Tibial nerve (tissue), 4 donors: ENCODE data around the gene SLC28A3. TPM values are rescaled to one million over a fixed set of nuclear protein-coding genes. Genes with fewer than 3 reads are reported as not detected.

Experiments
- DNase-seq, 2 donors: peaks; one replicate each; pipeline ENCODE4 v3.0.0-alpha.2; 2019; ENCODE audit warnings: low spot score in 2 of 2
- H3K27ac ChIP-seq, 4 donors: fragments of 200-600 bp; sonication (generic) in 3 of 4; one replicate each; pipeline ENCODE4 v1.5.1; 2017 to 2019; ENCODE audit warnings: mild to moderate bottlenecking in 1 of 4
- H3K27me3 ChIP-seq, 2 donors: fragments of 200-600 bp; sonication (generic) in 1 of 2; one replicate each; pipeline versions ENCODE4 v1.5.1 to v1.6.0; 2017 to 2019
- H3K36me3 ChIP-seq, 3 donors: fragments of 200-600 bp; sonication (generic); one replicate each; pipeline ENCODE4 v1.5.1; 2018 to 2019
- H3K4me1 ChIP-seq, 4 donors: fragments of 200-600 bp; sonication (generic) in 3 of 4; one replicate each; pipeline ENCODE4 v1.5.1; 2017 to 2019
- H3K4me3 ChIP-seq, 4 donors: fragments of 200-600 bp; sonication (generic) in 3 of 4; one replicate each; pipeline ENCODE4 v1.5.1; 2017 to 2019; ENCODE audit warnings: mild to moderate bottlenecking in 1 of 4, moderate library complexity in 1 of 4
- H3K9me3 ChIP-seq, 4 donors: fragments of 200-600 bp; sonication (generic) in 3 of 4; one replicate each; pipeline ENCODE4 v1.5.1; 2017 to 2019
- CTCF ChIP-seq, 5 experiments: fragments of 200-600 bp in 3 of 5; fragments of 450-650 bp in 2 of 5; sonication (generic) in 3 of 5; IDR thresholded peaks; one replicate each; pipeline ENCODE4 v1.5.1; 2016 to 2019; ENCODE audit warnings: antibody characterized with exemption in 5 of 5, mild to moderate bottlenecking in 3 of 5, moderate library complexity in 2 of 5
- EP300 ChIP-seq, 2 donors: sonication (generic); formaldehyde crosslinking; IDR thresholded peaks; one replicate each; pipeline ENCODE4 v1.6.1; 2017; ENCODE audit warnings: antibody characterized with exemption in 2 of 2, mild to moderate bottlenecking in 1 of 2
- POLR2A ChIP-seq, 2 donors: fragments of 450-650 bp; IDR thresholded peaks; one replicate each; pipeline ENCODE4 v1.6.1; 2017; ENCODE audit warnings: antibody characterized with exemption in 2 of 2, mild to moderate bottlenecking in 2 of 2, moderate library complexity in 2 of 2
- WGBS, 2 donors: methylation state at CpG; one replicate each; pipeline ENCODE4 v1.1.5; 2018; 5-methylcytosine and 5-hydroxymethylcytosine counted together
- total RNA-seq, 4 donors: library from RNA; depleted of rRNA; stranded (reverse); fragments of >200 nt; gene quantifications; one replicate each; pipeline ENCODE4 v1.1.0, GENCODE V29; 2016

Gene SLC28A3
- total RNA-seq, 4 donors from 2014 or later = 0.44 TPM; not detected in 3

- no peaks in the 10 kb centered on the region for H3K36me3 ChIP-seq
- no peak for DNase-seq
- 79 to 82% methylated on average over 7 of the region's 7 CpGs for WGBS, 2 donors
- no peaks in the 10 kb centered on the region for H3K9me3 ChIP-seq
- no peaks in the 10 kb centered on the region for H3K4me1 ChIP-seq
- TF ChIP-seq POLR2A (IDR thresholded peaks at IDR 0.05) = no peak
- no peak overlapping the region for H3K27ac ChIP-seq
- H3K27me3 ChIP-seq = no peaks in the 10 kb centered on the region
- H3K4me3 ChIP-seq = no peak overlapping the region
These were observed 88.6 kb downstream of the SLC28A3 start for GRCh38 chr9:84251921-84252320.

- Histone ChIP-seq H3K27ac (no peak overlapping the region), H3K9me3 (no peaks in the 10 kb centered on the region), H3K4me3 (no peak overlapping the region), H3K27me3 (no peaks in the 10 kb centered on the region), H3K4me1 (no peaks in the 10 kb centered on the region), H3K36me3 (no peaks in the 10 kb centered on the region)
- WGBS, 2 donors = 58% methylated on average over 5 of the region's 5 CpGs
- TF ChIP-seq CTCF (IDR thresholded peaks at IDR 0.05) = no peak
- TF ChIP-seq POLR2A (IDR thresholded peaks at IDR 0.05) = no peak
- TF ChIP-seq EP300 (IDR thresholded peaks at IDR 0.05) = no peak
- DNase-seq = no peak
These were observed 98.7 kb downstream of the SLC28A3 start for GRCh38 chr9:84241817-84242373.

GRCh38 chr9:84239343-84239742 lies 101.2 kb downstream of the SLC28A3 start:
- TF ChIP-seq EP300 (IDR thresholded peaks at IDR 0.05) (no peak), POLR2A (IDR thresholded peaks at IDR 0.05) (no peak), CTCF (IDR thresholded peaks at IDR 0.05) (no peak)
- Histone ChIP-seq H3K27me3 (no peaks in the 10 kb centered on the region), H3K4me1 (no peaks in the 10 kb centered on the region), H3K4me3 (no peak overlapping the region), H3K36me3 (no peaks in the 10 kb centered on the region), H3K27ac (no peak overlapping the region), H3K9me3 (no peaks in the 10 kb centered on the region)
- DNase-seq = no peak
- 46 to 69% methylated on average over 2 of the region's 2 CpGs for WGBS, 2 donors

GRCh38 chr9:84238652-84239051 lies 101.9 kb downstream of the SLC28A3 start:
- no peak for DNase-seq
- Histone ChIP-seq H3K9me3 (no peaks in the 10 kb centered on the region), H3K27ac (no peak overlapping the region), H3K36me3 (no peaks in the 10 kb centered on the region), H3K27me3 (no peaks in the 10 kb centered on the region), H3K4me3 (no peak overlapping the region), H3K4me1 (no peaks in the 10 kb centered on the region)
- no peak for TF ChIP-seq POLR2A (IDR thresholded peaks at IDR 0.05)
- no peak for TF ChIP-seq EP300 (IDR thresholded peaks at IDR 0.05)
- no peak for TF ChIP-seq CTCF (IDR thresholded peaks at IDR 0.05)
- WGBS, 2 donors = 85 to 96% methylated on average over 4 of the region's 4 CpGs

GRCh38 chr9:84235511-84235910 lies 105.0 kb downstream of the SLC28A3 start:
- peaks cover 0 to 13% (median 9%) of the 10 kb centered on the region in 4 donors for H3K4me1 ChIP-seq
- no peaks in the 10 kb centered on the region for H3K27me3 ChIP-seq
- no peak overlapping the region for H3K4me3 ChIP-seq
- H3K9me3 ChIP-seq = no peaks in the 10 kb centered on the region
- TF ChIP-seq POLR2A (IDR thresholded peaks at IDR 0.05) = no peak
- 77 to 83% methylated on average over 4 of the region's 4 CpGs for WGBS, 2 donors
- no peaks in the 10 kb centered on the region for H3K36me3 ChIP-seq
- no peak overlapping the region for H3K27ac ChIP-seq
- no peak for DNase-seq

- Histone ChIP-seq H3K9me3 (no peaks in the 10 kb centered on the region), H3K36me3 (no peaks in the 10 kb centered on the region), H3K4me3 (no peak overlapping the region), H3K27ac (peak overlapping the region in 1 of 4 donors; percentile 52), H3K4me1 (peaks cover 0 to 19% (median 11%) of the 10 kb centered on the region in 4 donors), H3K27me3 (no peaks in the 10 kb centered on the region)
- no peak for DNase-seq
- 23 to 24% methylated on average over 6 of the region's 6 CpGs for WGBS, 2 donors
- TF ChIP-seq POLR2A (IDR thresholded peaks at IDR 0.05) (no peak), CTCF (IDR thresholded peaks at IDR 0.05) (no peak), EP300 (IDR thresholded peaks at IDR 0.05) (no peak)
These were observed 110.0 kb downstream of the SLC28A3 start for GRCh38 chr9:84230355-84231145.
